GM19099 (cell line): ENCODE data around the gene TRA2B.

ENCODE experiments used
- POLR2A ChIP-seq: IDR thresholded peaks from 3 replicates; pipeline ENCODE4 v1.6.1; 2011; ENCODE audit warnings: low read depth; ENCODE audit not compliant: insufficient read length; ENCODE audit errors: extremely low read depth

The TRA2B gene

DNA sequence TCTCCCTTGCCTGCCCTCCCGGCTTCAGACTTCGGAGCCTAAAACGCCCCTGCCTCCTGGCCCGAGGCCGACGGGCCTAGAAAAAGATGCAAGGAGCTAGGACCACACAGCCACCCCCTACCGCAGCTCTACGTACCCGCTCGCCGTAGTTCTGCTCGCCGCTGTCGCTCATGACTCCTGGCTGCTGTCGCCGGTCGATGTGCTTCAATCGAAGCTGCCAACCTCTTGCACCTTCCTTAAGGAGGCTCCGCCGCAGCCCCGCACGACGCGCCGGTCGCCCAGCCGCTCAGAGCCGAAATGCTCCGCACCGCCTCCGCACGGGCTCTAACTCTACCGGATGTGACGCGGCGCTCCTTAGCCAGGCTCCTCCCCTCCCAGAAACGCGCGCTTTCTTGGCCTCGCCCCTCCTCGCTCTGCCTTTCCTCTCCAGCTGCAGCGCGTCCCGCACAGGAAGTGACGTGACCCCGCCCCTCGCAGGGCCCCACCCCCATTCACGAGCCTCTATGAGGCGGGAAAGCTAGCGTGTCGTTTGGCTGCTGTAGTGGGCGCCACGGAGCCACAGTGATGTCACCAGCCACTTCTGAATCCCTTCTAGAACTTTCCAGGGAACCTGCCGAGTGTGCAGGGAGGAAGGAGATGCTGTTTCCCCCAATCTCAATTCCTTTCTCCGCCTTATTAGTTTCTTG lies at the start of gene TRA2B:
TSS of gene TRA2B (minus strand) at position 326 of the 686 bp plus-strand sequence. CDS start at position 172, 154 bp downstream.
- peak; percentile 100 for TF ChIP-seq POLR2A

DNA sequence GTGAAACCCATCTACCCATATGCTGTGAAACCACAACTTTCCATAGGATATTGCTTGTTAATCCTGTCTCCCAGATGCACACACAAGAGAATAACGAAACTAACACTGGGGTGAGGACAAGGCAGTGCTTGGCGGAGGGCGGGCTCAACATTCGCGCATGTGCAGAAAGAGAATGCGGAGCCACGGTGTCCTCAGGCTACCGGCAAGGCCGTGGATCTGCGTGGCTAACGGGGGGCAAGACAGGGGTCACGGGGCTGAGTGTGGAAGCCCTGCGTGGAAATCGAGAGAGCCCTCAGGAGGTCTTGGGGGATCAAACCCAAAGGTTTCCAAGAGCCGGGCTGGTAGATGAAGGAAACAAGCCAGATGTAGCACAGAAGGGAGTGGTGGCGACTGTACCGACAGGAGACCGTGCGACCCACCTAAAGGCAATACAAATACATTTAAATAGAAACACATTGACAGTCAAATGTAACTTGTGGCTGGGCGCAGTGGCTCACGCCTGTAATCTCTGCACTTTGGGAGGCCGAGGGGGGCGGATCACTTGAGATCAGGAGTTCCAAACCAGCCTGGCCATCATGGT lies 48.5 kb upstream of the TRA2B start:
- TF ChIP-seq POLR2A = no peak

DNA sequence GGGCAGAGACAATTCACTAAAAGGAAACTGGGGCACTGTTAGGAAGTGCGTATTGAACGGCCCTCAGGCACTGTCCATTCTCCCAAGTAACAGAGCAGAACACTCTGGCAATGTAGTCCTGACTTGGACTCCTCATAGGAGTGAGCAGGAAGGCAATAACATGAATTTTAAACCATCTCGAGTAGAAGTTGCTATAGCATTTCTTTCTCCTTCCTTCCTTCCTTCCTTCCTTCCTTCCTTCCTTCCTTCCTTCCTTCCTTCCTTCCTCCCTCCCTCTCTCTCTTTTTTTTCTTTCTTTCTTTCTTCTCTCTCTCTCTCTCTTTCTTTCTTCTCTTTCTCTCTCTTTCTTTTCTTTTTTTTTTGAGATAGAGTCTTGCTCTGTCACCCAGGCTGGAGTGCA lies 46.4 kb upstream of the TRA2B start:
- TF ChIP-seq POLR2A = no peak

DNA sequence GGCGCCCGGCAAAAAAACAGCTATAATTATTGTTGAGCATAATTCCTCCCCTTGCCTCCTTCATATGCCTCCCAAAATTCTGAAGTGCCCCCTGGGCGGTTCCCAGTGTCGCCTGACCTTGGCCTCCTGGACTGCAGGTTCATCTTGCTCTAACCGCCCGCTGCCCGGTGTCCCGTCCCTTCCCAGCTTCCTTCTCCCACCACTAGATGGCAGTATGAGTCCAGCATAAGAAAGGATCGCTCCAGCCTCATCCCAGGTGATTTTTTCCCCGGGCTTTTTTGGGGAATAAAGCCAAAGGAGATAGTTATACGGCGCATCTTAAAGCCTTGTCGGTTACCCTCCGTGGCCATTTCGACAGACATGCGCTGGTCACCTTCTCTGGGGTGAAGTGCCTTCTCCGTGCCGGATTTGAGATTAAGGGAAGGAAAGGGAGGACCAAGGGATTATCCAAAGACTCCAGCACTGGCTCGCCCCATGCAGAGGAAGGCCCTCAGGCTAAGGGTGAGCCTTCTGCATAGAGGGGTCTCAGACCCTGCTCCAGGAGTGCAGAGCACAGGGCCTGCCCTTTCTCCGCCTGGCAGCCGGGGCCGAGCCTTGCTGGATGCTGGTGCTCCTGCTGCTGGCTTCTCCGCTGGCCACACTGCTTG lies 45.8 kb upstream of the TRA2B start:
- no peak for TF ChIP-seq POLR2A

DNA sequence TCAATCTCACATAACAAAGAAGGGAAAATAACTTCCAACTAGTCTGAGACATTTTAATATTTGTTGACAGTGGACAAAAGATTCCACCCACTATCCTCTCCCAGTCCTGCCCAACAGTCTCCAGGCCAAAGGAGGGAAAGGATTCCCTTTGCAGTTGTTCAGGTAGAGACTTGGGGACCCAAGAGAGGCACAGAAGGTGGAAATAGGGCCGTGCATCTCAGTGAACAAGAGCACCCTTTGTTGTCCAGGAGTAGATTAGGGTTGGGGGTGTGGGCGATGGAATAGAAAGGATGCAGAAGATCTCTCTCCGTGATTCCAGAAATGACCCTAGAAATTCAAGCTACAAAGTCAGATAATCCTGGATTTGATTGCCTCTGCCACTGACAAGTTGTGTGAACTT lies 44.8 kb upstream of the TRA2B start:
- TF ChIP-seq POLR2A = no peak

DNA sequence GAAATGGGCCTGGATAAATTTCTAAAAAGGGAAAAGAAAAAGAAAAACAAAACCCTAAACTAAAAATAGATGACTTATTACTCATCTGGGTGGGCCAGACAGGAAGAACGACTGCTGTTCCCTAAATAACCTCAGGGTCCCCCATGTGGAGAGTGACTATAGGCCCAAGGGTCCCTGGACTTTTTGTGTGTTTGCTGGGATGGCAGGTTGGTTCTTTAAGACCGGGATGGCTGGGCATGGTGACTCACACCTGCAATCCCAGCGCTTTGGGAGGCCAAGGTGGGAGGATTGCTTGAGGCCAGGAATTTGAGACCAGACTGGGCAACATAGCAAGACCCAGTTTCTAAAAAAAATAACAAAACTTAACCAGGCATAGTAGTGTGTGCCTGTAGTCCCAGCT lies 43.8 kb upstream of the TRA2B start:
- no peak for TF ChIP-seq POLR2A

DNA sequence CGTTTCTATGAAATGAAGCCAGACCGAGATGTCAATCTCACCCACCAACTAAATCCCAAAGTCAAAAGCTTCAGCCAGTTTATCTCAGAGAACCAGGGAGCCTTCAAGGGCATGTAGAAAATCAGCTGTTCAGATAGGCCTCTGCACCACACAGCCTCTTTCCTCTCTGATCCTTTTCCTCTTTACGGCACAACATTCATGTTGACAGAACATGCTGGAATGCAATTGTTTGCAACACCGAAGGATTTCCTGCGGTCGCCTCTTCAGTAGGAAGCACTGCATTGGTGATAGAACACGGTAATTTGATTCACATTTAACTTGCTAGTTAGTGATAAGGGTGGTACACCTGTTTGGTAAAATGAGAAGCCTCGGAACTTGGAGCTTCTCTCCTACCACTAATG lies 41.9 kb upstream of the TRA2B start:
- TF ChIP-seq POLR2A = no peak

DNA sequence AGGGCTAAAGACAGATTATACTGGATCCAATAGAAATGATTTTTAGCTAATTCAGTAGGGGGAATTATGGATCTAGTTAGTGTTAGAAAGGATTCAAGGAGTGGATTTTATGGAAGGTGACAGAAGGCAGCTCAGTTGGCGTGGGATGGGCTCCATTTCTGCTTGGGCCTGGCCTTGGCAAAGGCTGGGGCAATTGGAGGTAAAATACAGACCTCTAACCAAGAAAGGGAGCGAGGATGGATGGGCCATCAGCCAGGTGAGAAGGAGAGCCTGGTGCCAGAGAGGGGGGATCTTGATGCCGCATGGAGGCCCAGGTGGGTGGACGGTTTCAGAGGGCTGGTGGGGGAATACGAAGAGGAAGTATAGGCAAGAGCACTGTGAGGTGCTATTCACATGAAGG lies 40.7 kb upstream of the TRA2B start:
- no peak for TF ChIP-seq POLR2A

DNA sequence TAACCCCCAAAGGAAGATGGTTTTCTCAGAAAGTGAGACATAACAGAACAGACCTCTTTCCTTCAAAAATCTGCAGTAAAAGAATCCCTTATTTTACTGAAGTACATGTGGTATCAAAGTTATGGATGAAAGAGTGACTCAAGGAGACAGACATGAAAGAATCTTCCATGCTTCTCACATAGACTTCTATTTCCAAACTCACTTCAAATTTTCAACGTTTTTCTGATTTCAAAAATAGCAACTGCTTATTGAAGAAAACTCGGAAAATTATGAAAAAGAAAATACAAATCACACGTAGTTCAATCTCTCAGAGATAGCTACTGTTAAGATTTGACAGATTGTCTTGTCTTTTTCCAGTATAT lies 39.8 kb upstream of the TRA2B start:
- no peak for TF ChIP-seq POLR2A

DNA sequence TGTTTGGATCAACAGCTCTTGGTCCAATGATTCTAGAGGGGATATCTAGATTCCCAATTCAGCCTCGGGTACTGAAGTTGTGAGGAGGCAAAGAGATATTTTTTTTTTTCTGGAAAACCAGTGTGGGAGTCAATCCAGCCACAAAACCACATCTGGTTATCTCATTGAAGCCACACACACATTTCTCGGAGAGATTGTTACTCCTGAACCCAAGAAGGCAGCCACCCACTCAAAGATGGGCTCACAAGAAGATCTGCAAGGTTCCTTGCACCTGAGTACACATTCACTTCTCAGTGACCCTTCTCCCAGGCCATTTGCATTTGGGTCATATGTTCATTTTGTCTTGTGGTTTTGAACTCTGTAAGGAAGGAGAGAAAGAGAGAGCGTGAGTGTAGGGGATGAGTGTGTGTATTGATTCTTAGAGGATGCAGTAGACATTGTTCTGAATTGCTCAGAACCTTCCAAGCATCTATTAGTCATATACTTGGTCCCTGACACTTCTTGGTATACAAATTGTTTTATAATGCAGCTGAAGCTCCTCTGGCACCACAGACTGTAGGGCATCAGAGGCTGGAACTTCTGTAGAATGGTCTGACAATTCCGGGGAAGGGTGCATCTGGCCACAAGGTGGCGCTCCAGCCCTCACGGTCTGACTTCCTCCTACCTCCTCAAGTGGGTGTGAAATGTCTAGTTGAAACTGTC lies 39.3 kb upstream of the TRA2B start:
- no peak for TF ChIP-seq POLR2A

DNA sequence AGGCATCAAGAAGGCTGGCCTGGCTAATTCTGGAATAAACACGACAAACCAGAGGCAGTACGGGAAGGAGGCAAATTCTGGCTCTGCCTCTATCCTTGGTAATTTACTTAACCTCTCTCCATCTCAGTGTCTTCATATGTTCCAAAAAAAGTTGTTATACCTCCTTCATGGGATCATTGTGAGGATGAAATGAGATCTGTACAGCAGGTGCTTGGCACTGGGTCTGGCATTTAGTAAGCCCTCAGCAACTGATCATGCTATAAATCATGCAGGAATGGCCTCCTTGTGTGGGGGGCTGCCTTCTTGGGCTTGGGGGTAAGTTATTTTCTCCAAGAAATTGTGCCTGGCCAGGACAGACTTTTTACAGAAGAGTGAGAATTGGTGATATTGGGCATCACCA lies 38.3 kb upstream of the TRA2B start:
- no peak for TF ChIP-seq POLR2A

DNA sequence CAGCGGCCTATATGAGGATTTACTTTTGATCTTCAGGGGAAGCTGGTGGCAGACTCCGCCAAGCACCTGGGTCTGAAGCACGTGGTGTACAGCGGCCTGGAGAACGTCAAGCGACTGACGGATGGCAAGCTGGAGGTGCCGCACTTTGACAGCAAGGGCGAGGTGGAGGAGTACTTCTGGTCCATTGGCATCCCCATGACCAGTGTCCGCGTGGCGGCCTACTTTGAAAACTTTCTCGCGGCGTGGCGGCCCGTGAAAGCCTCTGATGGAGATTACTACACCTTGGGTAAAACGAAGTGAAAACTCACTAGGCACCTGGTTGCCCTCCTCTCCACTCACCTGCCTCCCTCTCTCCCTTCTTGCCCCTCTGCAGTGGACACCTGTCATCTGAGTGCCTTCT lies 33.8 kb upstream of the TRA2B start:
- no peak for TF ChIP-seq POLR2A

DNA sequence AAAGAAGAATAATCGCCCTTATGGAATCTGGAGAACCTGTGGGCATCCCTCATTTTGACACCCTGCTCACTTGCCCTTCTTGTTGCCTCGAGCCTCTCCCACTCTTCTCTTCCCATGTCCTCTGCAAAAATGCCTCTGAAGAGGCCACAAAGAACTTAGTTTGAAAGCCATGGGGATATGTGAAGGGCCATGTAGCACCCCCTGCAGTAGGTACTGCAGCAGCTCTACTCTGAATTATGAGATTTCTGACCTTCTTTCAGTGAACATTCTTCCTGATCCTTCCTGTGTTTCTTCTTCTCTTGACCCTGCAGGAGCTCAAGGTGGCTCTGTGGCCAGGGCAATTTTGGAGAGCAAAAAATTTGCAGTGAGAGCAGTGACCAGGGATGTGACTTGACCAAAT lies 30.4 kb upstream of the TRA2B start:
- no peak for TF ChIP-seq POLR2A

DNA sequence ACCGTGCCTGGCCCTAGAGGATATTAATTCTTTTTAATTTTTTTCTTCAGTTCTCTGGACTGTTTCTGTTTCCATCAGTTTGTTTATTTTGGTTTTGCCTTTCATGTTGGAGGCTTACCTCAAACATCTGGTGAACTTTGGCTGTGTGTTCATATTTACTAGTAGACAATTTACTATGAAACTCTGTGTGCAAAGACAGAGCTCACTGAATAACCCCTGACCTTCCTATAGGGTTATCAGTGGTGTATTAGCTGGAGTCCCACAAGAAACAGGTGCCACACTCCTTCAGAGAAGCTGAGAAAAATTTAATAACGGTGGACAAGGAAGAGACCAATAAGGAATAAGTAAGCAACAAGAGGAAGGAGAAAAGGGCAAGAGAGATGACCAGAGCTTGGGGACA lies 28.8 kb upstream of the TRA2B start:
- TF ChIP-seq POLR2A = no peak

DNA sequence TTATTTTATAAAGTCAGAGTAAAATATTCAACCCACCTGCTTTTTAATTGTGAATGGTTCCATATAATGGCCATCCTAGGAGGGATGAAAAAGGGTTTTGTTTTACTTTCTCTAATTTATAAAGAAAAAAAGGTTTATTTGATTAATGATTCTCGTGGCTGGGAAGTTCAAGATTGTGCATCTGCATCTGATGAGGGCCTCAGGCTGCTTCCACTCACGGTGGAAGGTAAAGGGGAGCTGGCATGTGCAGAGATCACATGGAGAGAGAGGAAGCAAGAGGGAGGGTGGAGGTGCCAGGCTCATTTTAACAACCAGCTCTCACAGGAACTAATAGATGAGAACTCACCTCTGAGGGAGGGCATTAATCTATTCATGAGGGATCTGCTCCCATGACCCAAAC lies 27.7 kb upstream of the TRA2B start:
- TF ChIP-seq POLR2A = no peak
